LNCaP clone FGC (cell line): Measurements from ENCODE around the gene RAB7A.
A peak's percentile ranks its signal among the peaks of the same experiment; 100 is the strongest.
"Not testable (repeated sequence)": the region's sequence is repeated elsewhere in the genome, so short reads cannot be mapped to it uniquely, and the experiment has no call there.

Experiments
- DNase-seq: peaks from one replicate; pipeline ENCODE4 v3.0.0-alpha.2; 2011; ENCODE audit warnings: low read depth
- H3K4me3 ChIP-seq: 2 replicates; pipeline ENCODE4 v1.5.1; 2011; ENCODE audit warnings: mild to moderate bottlenecking, low read depth, low read length, control low read depth
- CTCF ChIP-seq: IDR thresholded peaks from 2 replicates; pipeline ENCODE4 v1.5.1; 2012; ENCODE audit warnings: mild to moderate bottlenecking; ENCODE audit not compliant: control insufficient read depth, insufficient read depth; ENCODE audit errors: extremely low read depth

Gene RAB7A

GRCh38 chr3:128727485-128727884 lies 1.5 kb downstream of the RAB7A start:
- no peak for TF ChIP-seq CTCF
- peak overlapping the region; percentile 92 for H3K4me3 ChIP-seq
- DNase-seq: no peak

- peak overlapping the region; percentile 92 for H3K4me3 ChIP-seq
- TF ChIP-seq CTCF: no peak
- no peak for DNase-seq
These were observed 2.0 kb downstream of the RAB7A start for GRCh38 chr3:128727996-128728395.

- not testable (repeated sequence) for DNase-seq
- H3K4me3 ChIP-seq: peak overlapping the region; percentile 92
These were observed 2.5 kb downstream of the RAB7A start for GRCh38 chr3:128728521-128728920.

- TF ChIP-seq CTCF: no peak
- no peak overlapping the region for H3K4me3 ChIP-seq
- no peak for DNase-seq
These were observed 4.5 kb downstream of the RAB7A start for GRCh38 chr3:128730471-128730870.

GRCh38 chr3:128734523-128735189 lies 8.7 kb downstream of the RAB7A start:
- no peak for TF ChIP-seq CTCF
- no peak for DNase-seq
- H3K4me3 ChIP-seq: no peak overlapping the region

- TF ChIP-seq CTCF: no peak
- DNase-seq: no peak
- H3K4me3 ChIP-seq: 0 out of 2 replicates have a peak overlapping the region, but pooled peaks have one; percentile 1
These were observed 9.3 kb downstream of the RAB7A start for GRCh38 chr3:128735287-128735686.

- no peak for DNase-seq
- no peak overlapping the region for H3K4me3 ChIP-seq
- no peak for TF ChIP-seq CTCF
These were observed 9.9 kb downstream of the RAB7A start for GRCh38 chr3:128735884-128736283.

GRCh38 chr3:128736601-128737000 lies 10.6 kb downstream of the RAB7A start:
- DNase-seq: no peak
- no peak overlapping the region for H3K4me3 ChIP-seq
- no peak for TF ChIP-seq CTCF
